ENCODE results near the gene H19.

DNA sequence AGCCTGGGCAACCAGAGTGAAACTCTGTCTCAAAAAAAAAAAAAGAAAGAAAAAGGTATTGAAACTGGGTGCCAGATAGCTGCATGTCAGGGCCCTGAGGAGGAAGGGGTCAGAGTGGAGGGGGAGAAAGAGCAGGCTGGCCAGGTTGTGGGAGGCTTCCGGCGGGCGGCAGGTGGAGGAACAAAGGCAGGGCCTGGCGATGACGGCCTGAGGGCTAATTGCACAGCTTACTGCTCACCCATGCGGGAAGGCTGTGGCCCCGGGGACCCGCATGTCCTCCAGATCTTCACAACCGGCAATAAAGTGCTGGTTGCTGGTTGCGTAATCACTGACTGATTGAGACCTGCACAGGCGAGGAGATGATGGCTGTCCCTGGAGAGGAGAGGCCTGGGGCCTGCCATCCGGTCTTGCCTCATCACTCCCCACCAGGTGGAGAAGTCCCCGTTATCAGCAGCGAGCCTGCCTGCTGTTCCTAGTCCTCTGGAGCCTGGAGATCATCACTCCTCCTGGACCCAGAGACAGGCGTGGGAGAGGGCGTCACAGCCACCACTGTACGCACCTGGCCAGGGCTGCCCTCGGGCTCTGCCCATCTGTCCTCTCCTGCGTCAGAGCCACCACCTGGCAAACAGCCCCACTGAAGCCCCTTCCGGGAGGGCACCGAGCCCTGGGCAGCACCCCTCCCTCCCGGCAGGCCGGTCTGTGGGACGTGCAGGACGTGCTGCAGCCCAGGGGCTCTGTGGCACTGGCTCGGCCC lies 18.7 kb downstream of the H19 start:
- no peak for TF ChIP-seq EZH2phosphoT487 (IDR thresholded peaks at IDR 0.05; ENCODE audit: borderline replicate concordance, low read length)
- TF ChIP-seq, protein P1, sequence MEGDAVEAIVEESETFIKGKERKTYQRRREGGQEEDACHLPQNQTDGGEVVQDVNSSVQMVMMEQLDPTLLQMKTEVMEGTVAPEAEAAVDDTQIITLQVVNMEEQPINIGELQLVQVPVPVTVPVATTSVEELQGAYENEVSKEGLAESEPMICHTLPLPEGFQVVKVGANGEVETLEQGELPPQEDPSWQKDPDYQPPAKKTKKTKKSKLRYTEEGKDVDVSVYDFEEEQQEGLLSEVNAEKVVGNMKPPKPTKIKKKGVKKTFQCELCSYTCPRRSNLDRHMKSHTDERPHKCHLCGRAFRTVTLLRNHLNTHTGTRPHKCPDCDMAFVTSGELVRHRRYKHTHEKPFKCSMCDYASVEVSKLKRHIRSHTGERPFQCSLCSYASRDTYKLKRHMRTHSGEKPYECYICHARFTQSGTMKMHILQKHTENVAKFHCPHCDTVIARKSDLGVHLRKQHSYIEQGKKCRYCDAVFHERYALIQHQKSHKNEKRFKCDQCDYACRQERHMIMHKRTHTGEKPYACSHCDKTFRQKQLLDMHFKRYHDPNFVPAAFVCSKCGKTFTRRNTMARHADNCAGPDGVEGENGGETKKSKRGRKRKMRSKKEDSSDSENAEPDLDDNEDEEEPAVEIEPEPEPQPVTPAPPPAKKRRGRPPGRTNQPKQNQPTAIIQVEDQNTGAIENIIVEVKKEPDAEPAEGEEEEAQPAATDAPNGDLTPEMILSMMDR (IDR thresholded peaks at IDR 0.05; ENCODE audit: low read depth, low read length, poor library complexity, severe bottlenecking), result no peak

Data from DOHH2 (cell line).